Activated CD4-positive, CD25-positive, alpha-beta regulatory T cell treated with anti-CD3 and anti-CD28 coated beads, Interleukin-2, amount 50 U/mL, for 24 hours (primary cell): ENCODE results near the gene AGPS.
"Not testable (repeated sequence)": the region's sequence is repeated elsewhere in the genome, so short reads cannot be mapped to it uniquely, and the experiment has no call there.

Experiments used
- ATAC-seq, 2 donors: fragments of 150-1000 bp; cut with Tn5 transposase; one replicate each; pipeline ENCODE4 v1.10.0; 2021; ENCODE audit warnings: mild to moderate bottlenecking in 1 of 2, moderate library complexity in 1 of 2

AGPS gene

DNA sequence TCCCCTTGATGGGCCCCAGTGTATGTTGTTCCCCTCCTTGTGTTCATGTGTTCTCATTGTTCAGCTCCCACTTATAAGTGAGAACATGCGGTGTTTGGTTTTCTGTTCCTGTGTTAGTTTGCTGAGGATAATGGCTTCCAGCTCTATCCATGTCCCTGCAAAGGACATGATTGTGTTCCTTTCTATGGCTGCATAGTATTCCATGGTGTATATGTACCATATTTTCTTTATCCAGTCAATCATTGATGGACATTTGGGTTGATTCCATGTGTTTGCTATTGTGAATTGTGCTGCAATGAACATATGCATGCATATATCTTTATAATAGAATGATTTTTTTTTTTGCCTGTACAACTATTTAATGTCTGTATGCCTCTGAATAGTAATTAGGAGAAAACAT lies 31.5 kb downstream of the AGPS start:
- not testable (repeated sequence) for ATAC-seq

DNA sequence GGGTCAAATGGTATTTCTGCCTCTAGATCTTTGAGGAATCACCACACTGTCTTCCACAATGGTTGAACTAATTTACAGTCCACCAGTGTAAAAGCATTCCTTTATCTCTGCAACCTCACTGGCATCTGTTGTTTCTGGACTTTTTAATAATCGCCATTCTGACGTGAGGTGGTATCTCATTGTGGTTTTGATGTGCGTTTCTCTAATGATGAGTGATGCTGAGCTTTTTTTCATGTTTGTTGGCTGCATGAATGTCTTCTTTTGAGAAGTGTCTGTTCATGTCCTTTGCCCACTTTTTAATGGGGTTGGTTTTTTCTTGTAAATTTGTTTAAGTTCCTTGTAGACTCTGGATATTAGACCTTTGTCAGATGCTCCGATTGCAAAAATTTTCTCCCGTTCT lies 32.0 kb downstream of the AGPS start:
- not testable (repeated sequence) for ATAC-seq

DNA sequence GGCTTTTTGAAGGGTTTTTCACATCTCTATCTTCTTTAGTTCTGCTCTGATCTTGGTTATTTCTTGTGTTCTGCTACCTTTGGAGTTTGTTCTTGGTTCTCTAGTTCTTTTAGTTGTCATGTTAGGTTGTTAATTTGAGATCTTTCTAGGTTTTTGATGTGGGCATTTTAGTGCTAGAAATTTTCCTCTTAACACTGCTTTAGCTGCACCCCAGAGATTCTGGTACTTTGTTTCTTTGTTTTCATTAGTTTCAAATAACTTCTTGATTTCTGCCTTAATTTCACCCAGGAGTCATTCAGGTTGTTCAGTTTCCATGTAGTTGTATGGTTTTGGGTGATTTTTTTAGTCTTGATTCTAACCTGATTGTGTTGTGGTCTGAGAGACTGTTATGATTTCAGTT lies 34.7 kb downstream of the AGPS start:
- ATAC-seq: no peak

DNA sequence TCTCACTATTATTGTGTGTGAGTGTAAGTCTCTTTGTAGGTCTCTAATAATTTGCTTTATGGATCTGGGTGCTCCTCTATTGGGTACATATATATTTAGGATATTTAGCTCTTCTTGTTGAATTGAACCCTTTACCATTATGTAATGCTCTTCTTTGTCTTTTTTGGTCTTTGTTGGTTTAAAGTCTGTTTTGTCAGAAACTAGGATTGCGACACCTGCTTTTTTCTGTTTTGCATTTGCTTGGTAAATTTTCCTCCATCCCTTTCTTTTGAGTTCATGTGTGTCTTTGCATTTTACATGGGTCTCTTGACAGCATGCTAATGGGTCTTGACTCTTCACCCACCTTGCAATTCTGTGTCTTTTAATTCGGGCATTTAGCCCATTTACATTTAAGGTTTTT lies 35.4 kb downstream of the AGPS start:
- ATAC-seq: not testable (repeated sequence)

DNA sequence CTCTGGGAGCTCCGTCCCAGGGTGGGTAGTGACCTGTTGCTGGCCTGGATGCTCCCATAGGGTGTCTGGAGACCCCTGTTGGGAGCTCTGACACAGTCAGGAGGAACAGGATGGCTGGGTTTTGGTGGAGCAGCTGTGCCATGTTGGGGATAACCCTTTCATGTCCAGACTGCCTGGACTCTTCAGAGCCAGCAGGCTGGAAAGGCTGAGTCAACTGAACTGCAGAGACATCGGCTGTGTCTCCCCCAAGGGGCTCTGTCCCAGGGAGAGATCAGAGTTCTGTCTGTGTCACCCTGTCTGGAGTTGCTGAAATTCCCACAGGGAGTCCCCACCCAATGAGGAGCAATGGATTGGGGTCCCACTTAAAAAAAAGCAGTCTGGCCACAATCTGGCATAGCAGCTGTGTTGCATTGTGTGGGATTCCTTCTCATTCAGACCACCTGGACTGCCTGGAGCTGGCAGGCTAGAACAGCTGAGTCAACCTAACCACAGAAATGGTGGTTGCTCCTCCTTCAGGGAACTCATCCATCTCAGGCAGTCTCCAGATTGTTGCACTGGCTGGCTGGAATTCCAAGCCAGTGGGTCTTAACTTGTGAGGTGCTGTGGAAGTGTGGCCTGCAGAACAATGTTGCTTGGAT lies 37.2 kb downstream of the AGPS start:
- no peak for ATAC-seq

DNA sequence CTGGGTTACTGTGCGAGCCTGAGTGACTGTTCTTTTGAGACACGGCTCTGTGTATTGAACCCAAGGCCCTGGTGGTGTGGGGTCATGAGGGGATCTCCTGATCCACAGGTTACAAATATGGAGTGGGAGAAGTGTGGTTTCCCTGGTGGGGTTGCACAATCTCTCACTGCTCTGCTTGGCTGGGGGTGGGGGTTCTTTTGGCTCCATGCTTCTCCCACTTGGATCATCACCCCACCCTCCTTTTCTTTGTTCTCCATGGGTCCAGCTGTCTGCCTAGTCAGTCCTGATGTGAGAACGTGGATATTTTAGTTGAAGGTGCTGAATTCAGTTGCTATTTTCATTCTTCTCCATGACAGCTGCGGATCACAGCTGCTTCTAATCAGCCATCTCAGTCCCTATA lies 37.8 kb downstream of the AGPS start:
- no peak for ATAC-seq

DNA sequence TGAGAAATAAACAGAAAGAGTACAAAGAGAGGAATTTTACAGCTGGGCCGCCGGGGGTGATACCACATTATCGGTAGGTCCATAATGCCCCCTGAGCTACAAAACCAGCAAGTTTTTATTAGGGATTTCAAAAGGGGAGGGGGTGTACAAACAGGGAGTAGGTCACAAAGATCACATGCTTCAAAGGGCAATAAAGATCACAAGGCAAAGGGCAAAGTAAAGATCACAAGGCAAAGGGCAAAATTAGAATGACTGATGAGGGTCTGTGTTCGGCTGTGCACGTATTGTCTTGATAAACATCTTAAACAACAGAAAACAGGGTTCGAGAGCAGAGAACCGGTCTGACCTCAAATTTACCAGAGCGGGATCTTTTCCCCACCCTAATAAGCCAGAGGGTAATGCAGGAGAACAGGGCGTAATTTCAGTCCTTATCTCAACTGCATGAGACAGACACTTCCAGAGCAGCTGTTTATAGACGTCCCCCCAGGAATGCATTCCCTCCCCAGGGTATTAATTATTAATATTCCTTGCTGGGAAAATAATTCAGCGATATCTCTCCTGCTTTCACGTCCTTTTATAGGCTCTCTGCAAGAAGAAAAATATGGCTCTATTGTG lies 38.6 kb downstream of the AGPS start:
- ATAC-seq: not testable (repeated sequence)

DNA sequence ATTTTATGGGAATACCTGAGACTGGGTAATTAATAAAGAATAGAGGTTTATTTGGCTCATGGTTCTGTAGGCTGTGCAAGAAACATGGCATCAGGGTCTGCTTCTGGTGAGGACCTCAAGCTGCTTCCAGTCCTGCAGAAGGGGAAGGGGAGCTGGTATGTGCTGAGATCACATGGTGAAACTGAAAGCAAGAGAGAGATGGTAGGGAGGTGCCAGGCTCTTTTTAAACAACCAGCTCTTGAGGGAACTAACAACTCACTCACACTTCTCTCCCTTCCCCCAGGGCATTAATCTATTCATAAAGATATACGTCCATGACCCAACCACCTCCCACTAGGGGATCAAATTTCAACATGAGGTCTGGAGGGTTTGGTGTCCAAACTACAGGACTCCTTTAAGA lies 40.1 kb downstream of the AGPS start:
- ATAC-seq: no peak

DNA sequence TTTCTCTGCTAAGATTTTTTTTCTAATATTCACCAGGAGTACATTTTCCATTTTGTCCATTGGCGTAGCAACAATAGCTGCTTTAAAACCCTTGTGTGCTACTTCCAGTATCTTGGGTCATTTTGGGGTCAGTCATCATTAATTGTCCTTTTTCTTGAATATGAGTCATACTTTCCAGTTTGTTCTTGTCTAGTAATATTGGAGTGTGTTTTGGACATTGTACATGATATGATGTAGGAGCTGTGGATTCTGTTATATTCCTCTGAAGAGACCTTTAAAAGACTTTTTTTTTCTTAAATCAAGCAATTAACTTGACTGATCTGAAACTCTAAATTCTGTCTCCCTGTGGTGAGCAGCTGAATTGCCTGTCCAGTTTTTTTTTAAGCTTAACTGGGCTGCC lies 40.8 kb downstream of the AGPS start:
- ATAC-seq: no peak

DNA sequence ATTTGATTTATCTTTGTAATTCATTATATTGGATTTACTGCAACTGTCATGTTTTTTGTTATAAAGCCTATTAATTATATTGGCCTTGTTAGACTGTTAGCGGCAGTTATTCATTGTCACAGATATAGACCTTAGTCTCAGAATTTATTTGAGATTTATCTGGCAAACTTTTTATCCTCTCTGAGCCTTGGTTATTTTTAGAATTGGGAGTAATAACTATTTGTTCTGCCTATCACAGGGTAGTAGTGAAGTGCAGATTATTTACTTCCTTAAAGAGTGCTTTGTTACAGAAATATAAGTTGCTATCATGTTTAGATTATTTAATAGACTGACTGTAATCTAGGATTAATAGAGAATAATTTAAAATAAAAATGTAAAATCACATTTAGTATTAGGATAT lies 41.9 kb downstream of the AGPS start:
- no peak for ATAC-seq

DNA sequence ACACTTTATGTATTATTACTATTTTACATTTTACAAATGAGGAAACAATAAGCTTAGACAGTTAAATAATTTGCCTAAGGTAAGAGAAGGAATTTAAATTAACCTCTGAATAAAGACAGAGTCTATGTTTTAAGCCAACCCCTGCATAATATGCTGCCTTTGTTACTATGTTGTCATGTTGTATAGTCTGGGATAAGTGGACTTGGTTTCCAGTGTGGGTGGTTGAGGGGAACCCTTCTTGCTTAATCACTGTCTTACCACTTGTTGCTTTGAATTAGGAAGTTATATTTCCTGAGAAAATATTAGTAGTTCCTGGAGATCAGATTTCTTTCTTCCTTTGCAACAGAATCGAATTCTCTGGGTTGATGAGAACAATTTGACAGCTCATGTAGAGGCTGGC lies 52.6 kb downstream of the AGPS start:
- no peak for ATAC-seq

DNA sequence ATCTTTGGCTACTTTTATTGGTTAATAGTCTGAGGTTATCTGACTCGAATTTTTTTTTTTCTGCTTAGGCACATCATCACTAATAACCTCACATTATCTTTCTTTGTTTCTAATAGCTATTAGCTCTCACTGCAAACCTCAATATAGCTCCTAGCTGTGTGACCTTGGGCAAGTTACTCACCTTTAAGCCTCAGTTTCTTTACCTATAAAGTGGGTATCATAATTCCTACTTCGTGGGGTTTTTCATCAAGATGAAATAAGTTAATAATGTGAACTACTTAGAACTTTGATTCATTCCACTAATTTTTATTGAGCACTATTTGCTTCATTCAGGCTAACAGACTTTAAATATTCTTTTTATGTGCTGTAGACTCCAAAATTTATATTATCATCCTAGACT lies 55.5 kb downstream of the AGPS start:
- ATAC-seq: no peak

DNA sequence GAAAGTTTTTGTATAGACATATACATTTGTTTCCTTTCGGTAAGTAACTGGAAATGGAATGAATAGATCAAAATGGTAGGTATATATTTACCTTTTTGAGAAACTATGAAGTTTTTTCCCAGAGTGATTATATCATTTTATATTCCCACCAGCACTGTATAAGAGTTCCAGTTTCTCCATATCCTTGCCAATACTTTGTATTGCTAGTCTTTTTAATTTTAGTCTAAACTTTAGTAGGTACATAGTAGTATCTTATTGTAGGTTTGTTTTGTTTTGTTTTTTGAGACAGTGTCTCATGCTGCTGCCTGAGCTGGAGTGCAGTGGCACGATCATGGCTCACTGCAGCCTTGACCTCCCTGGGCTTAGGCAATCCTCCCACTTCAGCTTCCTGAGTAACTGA lies 56.6 kb downstream of the AGPS start:
- no peak for ATAC-seq

DNA sequence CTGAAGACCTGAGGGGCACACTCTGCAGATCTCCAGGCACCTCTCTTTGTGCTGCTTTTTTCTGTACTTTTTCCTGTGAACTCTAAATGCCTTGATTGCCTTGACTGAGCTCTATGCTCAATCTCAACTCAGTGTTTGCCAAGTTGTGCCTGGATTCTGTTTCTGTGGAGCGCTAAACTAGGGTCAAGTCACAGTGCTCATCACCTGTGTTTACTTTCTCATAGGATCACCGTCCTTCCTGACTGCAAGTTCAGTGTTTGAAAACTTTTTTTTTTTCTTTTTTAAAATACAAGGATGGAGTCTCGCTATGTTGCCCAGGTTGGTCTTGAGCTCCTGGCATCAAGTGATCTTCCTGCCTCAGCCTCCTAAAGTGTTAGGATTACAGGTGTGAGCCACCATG lies 62.6 kb downstream of the AGPS start:
- no peak for ATAC-seq

DNA sequence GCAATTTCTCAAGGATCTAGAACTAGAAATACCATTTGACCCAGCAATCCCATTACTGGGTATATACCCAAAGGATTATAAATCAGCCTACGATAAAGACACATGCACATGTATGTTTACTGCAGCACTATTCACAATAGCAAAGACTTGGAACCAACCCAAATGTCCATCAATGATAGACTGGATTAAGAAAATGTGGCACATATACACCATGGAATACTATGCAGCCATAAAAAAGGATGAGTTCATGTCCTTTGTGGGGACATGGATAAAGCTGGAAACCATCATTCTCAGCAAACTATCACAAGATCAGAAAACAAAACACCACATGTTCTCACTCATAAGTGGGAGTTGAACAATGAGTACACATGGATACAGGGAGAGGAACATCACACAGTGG lies 67.2 kb downstream of the AGPS start:
- ATAC-seq: not testable (repeated sequence)

DNA sequence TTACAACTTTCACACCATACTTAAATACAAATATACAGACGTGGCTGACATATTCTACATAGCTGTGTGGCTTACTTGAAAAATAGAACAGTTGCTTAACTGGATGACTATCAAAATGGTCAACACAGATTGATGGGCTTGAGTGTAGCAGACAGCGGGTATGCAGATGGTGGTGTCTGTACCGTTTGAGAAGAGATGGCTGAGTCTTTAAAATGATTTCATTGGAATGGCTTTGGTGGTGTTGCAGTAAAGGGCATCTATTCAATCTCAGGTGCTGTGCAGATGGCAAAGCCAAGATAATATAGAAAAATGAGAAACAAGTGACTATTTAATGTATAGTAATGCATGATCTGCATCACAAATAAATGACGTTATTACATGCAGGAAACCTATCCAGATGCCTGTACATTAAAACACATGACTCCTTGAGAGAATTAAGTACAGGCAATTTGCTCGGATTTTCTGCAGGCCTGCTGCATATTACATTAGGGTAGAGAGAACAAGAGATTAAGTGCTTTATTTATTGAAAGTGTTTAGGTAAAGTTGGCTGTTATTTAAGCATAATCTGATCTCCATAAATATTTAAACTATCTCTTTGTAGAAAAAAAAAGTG lies 68.5 kb downstream of the AGPS start:
- ATAC-seq: no peak

DNA sequence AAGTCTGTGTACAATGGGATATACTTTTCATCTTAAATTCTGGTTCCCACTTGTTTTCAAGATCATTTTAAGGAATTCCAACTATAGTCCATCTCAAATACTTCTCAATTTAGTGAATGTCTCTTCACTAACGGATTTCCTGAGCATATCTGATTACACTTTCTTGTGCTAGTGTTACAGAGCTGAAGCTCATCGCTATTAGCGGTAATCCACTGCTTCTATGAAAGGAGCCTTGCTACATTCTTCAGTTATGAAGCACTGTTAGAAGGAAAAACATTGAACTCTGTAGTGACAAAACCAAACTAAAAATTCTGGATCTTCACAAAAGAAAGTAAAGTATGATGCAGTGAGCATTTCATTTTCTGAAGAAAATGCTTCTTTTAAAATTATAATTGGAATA lies 72.0 kb downstream of the AGPS start:
- no peak for ATAC-seq

DNA sequence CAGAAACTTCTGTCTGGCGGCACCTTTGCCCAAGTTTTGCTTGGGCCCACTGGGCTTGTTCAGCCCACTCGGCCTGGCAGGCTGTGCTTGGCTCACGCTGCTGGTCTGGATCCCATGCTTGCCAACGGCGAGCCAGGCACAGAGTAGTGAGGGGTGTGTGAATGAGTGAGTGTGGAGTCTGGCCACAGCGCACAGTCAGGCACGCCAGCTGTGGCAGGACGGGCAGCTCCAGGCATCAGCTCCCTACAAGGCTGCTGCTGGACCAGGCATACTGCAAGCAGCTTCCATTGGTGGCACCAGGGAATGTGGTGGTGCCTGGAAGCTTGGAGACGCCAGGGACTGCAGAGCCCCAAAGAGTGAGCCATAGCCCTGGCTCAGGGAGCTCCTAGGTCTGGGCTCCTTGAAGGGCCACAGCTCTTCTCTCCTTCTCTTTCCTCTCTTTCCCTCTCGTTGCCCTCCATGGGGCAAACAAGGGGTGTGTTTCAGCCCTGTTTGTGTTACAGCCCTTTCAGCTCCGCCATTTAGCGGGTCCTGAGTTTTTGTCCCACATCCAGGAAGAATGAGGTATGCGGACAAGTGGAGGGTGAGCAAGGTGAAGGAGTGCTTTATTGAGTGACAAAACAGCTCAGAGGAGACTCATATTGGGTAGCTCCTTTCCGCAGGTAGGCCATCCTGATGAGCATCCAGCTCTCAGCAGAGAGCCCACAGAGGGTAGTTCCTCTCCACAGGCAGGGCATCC lies 73.0 kb downstream of the AGPS start:
- ATAC-seq: no peak

DNA sequence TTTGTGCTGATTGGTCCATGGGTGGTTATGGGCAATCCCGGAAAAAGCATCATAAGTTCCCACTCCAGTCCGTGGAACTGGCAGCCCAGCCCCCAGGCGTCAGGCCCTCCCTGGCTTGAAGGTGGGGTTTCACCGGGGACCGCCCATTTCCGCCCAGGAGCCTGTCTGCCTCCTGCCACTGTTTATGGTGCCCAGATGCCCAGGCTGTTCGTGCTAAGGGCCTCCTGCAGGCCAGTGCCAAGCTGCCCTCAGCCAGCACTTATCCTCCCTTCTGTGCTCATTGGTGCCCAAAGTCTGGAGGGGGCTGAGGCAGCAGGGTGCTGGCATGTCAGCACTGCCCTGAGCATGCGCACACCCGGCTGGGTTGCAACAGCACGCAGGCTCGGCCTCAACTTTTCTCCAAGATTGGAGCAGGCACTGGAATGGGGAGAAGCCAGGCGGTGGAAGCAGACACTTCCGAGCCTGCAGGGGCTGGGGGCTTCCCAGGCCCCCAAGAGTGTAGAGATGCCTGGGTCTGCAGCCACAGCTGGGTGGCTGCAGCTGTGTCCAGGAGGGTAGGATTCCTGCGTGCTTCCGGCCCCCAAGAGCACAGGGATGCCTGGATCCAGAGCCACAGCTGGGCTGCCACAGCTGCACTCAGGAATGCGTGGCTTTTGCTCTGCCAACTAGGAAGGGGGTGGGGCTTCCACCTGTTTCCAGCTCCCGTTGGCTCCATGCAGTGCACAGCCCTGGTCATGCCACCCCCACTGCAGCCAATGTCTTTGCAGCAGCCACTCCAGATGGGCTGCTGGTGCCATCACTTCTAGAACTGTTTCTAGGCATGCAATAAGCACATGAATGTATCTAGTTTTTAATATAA lies 74.0 kb downstream of the AGPS start:
- no peak for ATAC-seq

DNA sequence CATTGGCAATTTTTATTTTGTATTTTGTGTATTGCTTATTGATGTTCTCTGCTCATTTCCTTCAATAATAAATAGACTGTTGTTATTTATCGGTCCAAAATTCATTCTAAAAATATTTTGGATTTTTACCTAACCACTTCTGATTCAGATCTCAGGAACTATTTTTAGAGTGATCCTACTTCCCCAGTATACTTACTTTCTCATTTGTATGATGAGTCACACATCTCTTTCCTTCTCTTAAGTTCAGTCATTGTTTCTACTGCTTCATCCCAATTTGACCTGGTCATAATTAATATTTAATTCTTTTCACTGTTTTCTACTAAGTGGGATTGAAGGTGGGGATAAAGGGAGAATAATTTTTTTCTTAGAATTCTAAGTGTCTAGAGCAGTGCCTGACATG lies 75.1 kb downstream of the AGPS start:
- no peak for ATAC-seq

DNA sequence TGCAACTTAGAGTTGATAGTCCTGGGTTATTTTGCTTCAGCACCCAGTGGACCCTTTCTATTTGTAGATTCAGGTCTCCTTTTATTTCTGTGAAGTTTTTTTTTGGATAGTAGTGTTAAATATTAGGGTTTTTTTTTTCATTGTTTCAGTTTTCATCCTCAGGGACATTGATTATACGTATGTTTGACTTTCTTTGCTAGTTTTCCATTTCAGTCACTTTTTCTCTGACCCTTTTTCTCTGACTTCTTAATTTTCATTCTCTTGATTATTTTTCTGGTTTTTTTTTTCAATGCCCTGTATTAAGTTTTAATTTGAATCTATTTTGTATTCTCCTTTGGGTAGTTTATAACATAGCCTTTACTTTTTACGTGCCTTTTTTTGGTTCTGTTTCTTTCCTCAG lies 79.4 kb downstream of the AGPS start:
- no peak for ATAC-seq

DNA sequence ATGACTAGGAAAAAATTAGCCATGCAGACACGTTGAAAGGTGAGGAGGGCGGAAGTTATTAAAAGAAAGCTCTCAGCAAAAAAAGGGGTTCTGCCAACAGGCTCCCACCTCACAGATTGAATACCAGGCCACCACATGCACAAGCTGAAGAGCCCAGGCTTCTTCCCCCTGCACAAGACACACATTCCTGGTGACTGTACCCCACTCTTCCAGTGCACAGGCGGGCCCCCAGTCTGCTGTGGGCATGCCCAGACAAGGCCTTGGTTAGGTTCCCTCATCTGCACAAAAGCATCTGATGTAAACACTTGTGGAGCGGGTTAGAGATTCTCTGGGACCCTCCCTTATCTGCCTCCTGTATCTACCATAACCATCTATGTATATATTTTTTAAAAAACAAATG lies 81.7 kb downstream of the AGPS start:
- no peak for ATAC-seq

DNA sequence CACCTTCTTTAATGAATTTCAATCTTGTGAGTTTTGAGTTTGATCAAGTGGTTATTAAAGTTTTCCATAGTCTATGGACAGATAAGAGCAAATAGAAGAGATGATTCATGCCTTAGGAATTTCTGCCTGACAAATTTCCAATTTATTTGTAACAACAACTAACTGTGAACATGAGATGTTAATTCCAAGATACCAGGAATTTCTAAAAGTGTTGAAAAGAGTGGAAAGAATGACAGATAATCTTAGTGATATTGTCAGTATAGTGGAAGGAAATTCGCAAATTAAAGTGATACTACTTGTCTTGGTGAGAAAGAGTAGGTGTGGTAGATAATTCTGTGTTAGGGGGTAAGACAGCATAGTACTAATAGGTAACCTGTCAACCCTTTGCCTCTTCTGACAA lies 82.4 kb downstream of the AGPS start:
- ATAC-seq: no peak
